K562 (cell line): ENCODE measurements around the gene LAMA1. TPM values are rescaled to one million over a fixed set of nuclear protein-coding genes. Genes with fewer than 3 reads are reported as not detected.

Experiments
- ATAC-seq: fragments of 200-7000 bp; cut with Tn5 transposase; 3 replicates; pipeline ENCODE4 v1.9.1; 2020; ENCODE audit warnings: moderate library complexity
- BruUV-seq: library from RNA; stranded (reverse); fragments of 400-500 nt; replicated peaks from 2 replicates; lab custom pipeline; 2021; lab: Mats Ljungman, UMichigan
- CTCF ChIA-PET: fragments of 300-600 bp; formaldehyde crosslinking; extraction: SDS; loops from one replicate; lab custom pipeline; 2021; ENCODE audit warnings: low intra/inter-chr PET ratio; lab: Yijun Ruan, JAX
- POLR2A ChIA-PET: fragments of 300-600, 350-650 bp; sonication (Branson Sonifier 250); formaldehyde crosslinking; extraction: SDS; loops from one replicate; lab custom pipeline; 2021; ENCODE audit warnings: antibody characterized with exemption, inconsistent platforms; lab: Yijun Ruan, JAX
- DNase-seq, 4 experiments: peaks; one replicate each; pipeline versions ENCODE4 v3.0.0 to v3.0.0-alpha.2; 2011 to 2018; ENCODE audit warnings: low spot score in 3 of 4, mixed read lengths in 3 of 4; ENCODE audit errors: extremely low read depth in 1 of 4
- FAIRE-seq: peaks from 2 replicates; lab custom pipeline; 2011; peaks lifted over from hg19 to GRCh38; lab: Jason Lieb, UNC
- H2AFZ ChIP-seq: 2 replicates; pipeline ENCODE4 v1.6.0; 2011; ENCODE audit warnings: low read depth, low read length, control low read depth, inconsistent platforms
- H3K27ac ChIP-seq: fragments of 200-600 bp; 3 replicates; pipeline ENCODE4 v1.8.0; 2011; ENCODE audit warnings: low read depth, mild to moderate bottlenecking, control low read depth, inconsistent platforms, low read length, moderate library complexity, mixed read lengths; ENCODE audit errors: extremely low read depth
- H3K27me3 ChIP-seq, 2 experiments: fragments of 300-600 bp in 1 of 2; 2 replicates in 1 of 2; 3 replicates in 1 of 2; pipeline versions ENCODE4 v1.6.0 to v1.8.0; 2011; ENCODE audit warnings: inconsistent platforms in 2 of 2, low read length in 2 of 2, mild to moderate bottlenecking in 1 of 2, mixed read lengths in 1 of 2, moderate library complexity in 1 of 2; ENCODE audit not compliant: control insufficient read depth in 2 of 2, insufficient read depth in 2 of 2
- H3K36me3 ChIP-seq: fragments of 300-600 bp; 3 replicates; pipeline ENCODE4 v1.8.0; 2011; ENCODE audit warnings: mild to moderate bottlenecking, low read length, inconsistent platforms; ENCODE audit not compliant: control insufficient read depth, insufficient read depth
- H3K4me1 ChIP-seq, 2 experiments: fragments of 200-600 bp in 1 of 2; replicated peaks in 1 of 2; 2 replicates in 1 of 2; 3 replicates in 1 of 2; pipeline versions ENCODE4 v1.5.1 to v1.8.0; 2011; ENCODE audit warnings: inconsistent platforms in 2 of 2, low read length in 2 of 2, mild to moderate bottlenecking in 1 of 2, mixed read lengths in 1 of 2, moderate library complexity in 1 of 2; ENCODE audit not compliant: control insufficient read depth in 2 of 2, insufficient read depth in 2 of 2
- H3K4me2 ChIP-seq: 2 replicates; pipeline ENCODE4 v1.6.1; 2011; ENCODE audit warnings: low read length, control low read depth, inconsistent platforms, mixed read lengths; ENCODE audit not compliant: insufficient read depth
- H3K4me3 ChIP-seq: fragments of 200-600 bp; sonication (generic), shearing (Covaris generic); 2 replicates; pipeline ENCODE4 v1.5.1; 2016; ENCODE audit warnings: control low read depth, inconsistent platforms
- H3K79me2 ChIP-seq: fragments of 200-600 bp; 3 replicates; pipeline ENCODE4 v1.8.0; 2011; ENCODE audit warnings: low read length, inconsistent platforms; ENCODE audit not compliant: control insufficient read depth, insufficient read depth
- H3K9ac ChIP-seq, 2 experiments: 2 replicates each; pipeline versions ENCODE4 v1.6.0 to v1.6.1; 2011; ENCODE audit warnings: low read depth in 2 of 2, low read length in 2 of 2, control low read depth in 1 of 2, inconsistent platforms in 1 of 2, mild to moderate bottlenecking in 1 of 2, mixed read lengths in 1 of 2; ENCODE audit not compliant: insufficient read depth in 1 of 2
- H3K9me1 ChIP-seq: one replicate; pipeline ENCODE4 v1.6.0; 2011; ENCODE audit warnings: inconsistent platforms, mild to moderate bottlenecking, low read length, moderate library complexity; ENCODE audit not compliant: control insufficient read depth, insufficient read depth
- H3K9me3 ChIP-seq: replicated peaks from 2 replicates; pipeline ENCODE4 v1.5.1; 2011; ENCODE audit warnings: low read depth, low read length, inconsistent platforms; ENCODE audit not compliant: control insufficient read depth, insufficient read depth
- H4K20me1 ChIP-seq: replicated peaks from 2 replicates; pipeline ENCODE4 v1.6.1; 2011; ENCODE audit warnings: low read length, inconsistent platforms, mixed read lengths; ENCODE audit not compliant: control insufficient read depth, insufficient read depth
- ARID3A ChIP-seq: IDR thresholded peaks from 2 replicates; pipeline ENCODE4 v1.6.1; 2012; ENCODE audit warnings: low read depth, low read length, improper control_type of control experiment, borderline replicate concordance
- BHLHE40 ChIP-seq: IDR thresholded peaks from 2 replicates; pipeline ENCODE4 v1.6.1; 2011; ENCODE audit warnings: low read length, improper control_type of control experiment
- C11orf30 ChIP-seq: fragments of 450-650 bp; IDR thresholded peaks from 2 replicates; pipeline ENCODE4 v1.6.1; 2016; ENCODE audit warnings: low read depth, mild to moderate bottlenecking
- COPS2 ChIP-seq: fragments of 450-650 bp; conservative IDR thresholded peaks from 2 replicates; pipeline ENCODE4 v1.6.1; 2016; ENCODE audit warnings: mild to moderate bottlenecking, moderate library complexity
- GTF2F1 ChIP-seq: IDR thresholded peaks from 2 replicates; pipeline ENCODE4 v1.6.1; 2011; ENCODE audit warnings: low read depth, low read length, improper control_type of control experiment
- HEY1 ChIP-seq: fragments of 250-450 bp; sonication (Bioruptor Pico); IDR thresholded peaks from 2 replicates; pipeline ENCODE4 v1.5.0; 2020; ENCODE audit warnings: mild to moderate bottlenecking, moderate library complexity, borderline replicate concordance
- MAFF ChIP-seq: IDR thresholded peaks from 2 replicates; pipeline ENCODE4 v1.6.1; 2012; ENCODE audit warnings: low read length, improper control_type of control experiment
- MAFG ChIP-seq: fragments of 450-650 bp; conservative IDR thresholded peaks from 2 replicates; pipeline ENCODE4 v1.6.1; 2016; ENCODE audit warnings: missing genetic modification characterization, missing compliant biosample characterization
- MAFK ChIP-seq: IDR thresholded peaks from 2 replicates; pipeline ENCODE4 v1.6.1; 2011; ENCODE audit warnings: low read length, improper control_type of control experiment
- NFIX ChIP-seq: fragments of 250-450 bp; sonication (Bioruptor Pico); IDR thresholded peaks from 2 replicates; pipeline ENCODE4 v1.4.0; 2020; ENCODE audit warnings: low read depth, mild to moderate bottlenecking, moderate library complexity
- POLR2G ChIP-seq: fragments of 200-400 bp; formaldehyde crosslinking; IDR thresholded peaks from 2 replicates; pipeline ENCODE4 v1.6.1; 2017; ENCODE audit warnings: low read depth, mild to moderate bottlenecking, antibody characterized with exemption, low read length, moderate library complexity
- ZFX ChIP-seq: sonication (generic); formaldehyde crosslinking; IDR thresholded peaks from 2 replicates; pipeline ENCODE4 v1.8.0; 2022; ENCODE audit warnings: mild to moderate bottlenecking, missing genetic modification reagents, moderate library complexity
- ZNF174 ChIP-seq: fragments of 250-450 bp; sonication (Bioruptor Pico); IDR thresholded peaks from 2 replicates; pipeline ENCODE4 v1.4.0; 2020; ENCODE audit warnings: mild to moderate bottlenecking
- ZNF175 ChIP-seq: fragments of 200-800 bp; sonication (Bioruptor generic); IDR thresholded peaks from 2 replicates; pipeline ENCODE4 v1.6.1; 2016; ENCODE audit warnings: low read depth, mild to moderate bottlenecking, missing genetic modification characterization, missing compliant biosample characterization
- ZNF316 ChIP-seq: fragments of 450-650 bp; IDR thresholded peaks from 2 replicates; pipeline ENCODE4 v1.6.1; 2016
- ZNF507 ChIP-seq: conservative IDR thresholded peaks from 2 replicates; pipeline ENCODE4 v1.6.1; 2017; ENCODE audit warnings: missing genetic modification characterization, missing compliant biosample characterization
- WGBS: fragments of 100-300 bp; shearing (Covaris generic); methylation state at CpG from one replicate; pipeline ENCODE4 v1.1.6; 2016; ENCODE audit warnings: low coverage, mixed read lengths; ENCODE audit not compliant: insufficient coverage; ENCODE audit errors: missing lambda C conversion rate; 5-methylcytosine and 5-hydroxymethylcytosine counted together
- in situ Hi-C: fragments of 300-500 bp; cut with MboI; formaldehyde crosslinking; loops from 4 replicates; pipeline ENCODE4 v1.15.0; 2018; ENCODE audit warnings: inconsistent platforms, mixed read lengths
- intact Hi-C: fragments of 100-400 bp; cut with micrococcal nuclease; formaldehyde crosslinking; loops from 2 replicates; pipeline ENCODE4 v1.14.2; 2022
- polyA plus RNA-seq, 8 experiments: library from polyadenylated mRNA; depleted of rRNA in 4 of 8; stranded (reverse) in 5 of 8; unstranded in 3 of 8; fragments of >200 nt; fragmentation: Nextera tagmentation in 2 of 8; fragmentation: Illumina TruSeq in 1 of 8; extraction: Ambion mirVana in 2 of 8; extraction: Trizol in 1 of 8; gene quantifications; 2 replicates each; pipeline versions ENCODE4 v1.2.1 to v1.2.3, GENCODE V29; 2011 to 2014; ENCODE audit warnings: inconsistent platforms in 1 of 8, missing spikeins in 1 of 8
- total RNA-seq, 7 experiments: library from RNA; depleted of rRNA in 6 of 7; stranded (reverse); fragments of >200 nt in 6 of 7; fragmentation: Illumina TruSeq in 2 of 7; extraction: Trizol in 2 of 7; gene quantifications; 2 replicates each; pipeline versions ENCODE4 v1.2.1 to v1.2.3, GENCODE V29; 2011 to 2021; ENCODE audit warnings: low replicate concordance in 1 of 7
- TF ChIP-seq, protein P1 (sequence below): sonication (generic); formaldehyde crosslinking; IDR thresholded peaks from 2 replicates; pipeline ENCODE4 v1.9.0; 2022; ENCODE audit warnings: mild to moderate bottlenecking, missing genetic modification reagents
- TF ChIP-seq, protein P2 (sequence below): sonication (generic); formaldehyde crosslinking; IDR thresholded peaks from 2 replicates; pipeline ENCODE4 v1.8.0; 2023; ENCODE audit warnings: mild to moderate bottlenecking, missing genetic modification reagents

LAMA1 gene
- total and polyA plus RNA-seq, 9 of the 15 experiments (the other 6 are each of a cell fraction or from before 2014, with no cell fraction given): 0.04 TPM; not detected in 8

GRCh38 chr18:6971823-6972478 lies 145.6 kb downstream of the LAMA1 start:
- intact Hi-C loops (no loop called here), in situ Hi-C loops (no loop called here)
- Histone ChIP-seq H3K27me3 (peaks cover 6 to 32% of the 10 kb centered on the region in 2 experiments; a peak in 3 of 5 replicates), H3K9me3 (no peaks in the 10 kb centered on the region), H3K4me2 (no peak overlapping the region), H3K27ac (no peak overlapping the region), H3K79me2 (no peaks in the 10 kb centered on the region), H3K9ac (no peak overlapping the region), H3K4me1 (no peaks in the 10 kb centered on the region), H3K4me3 (no peak overlapping the region), H3K9me1 (no peaks in the 10 kb centered on the region), H3K36me3 (no peaks in the 10 kb centered on the region), H2AFZ (no peak overlapping the region), H4K20me1 (no peaks in the 10 kb centered on the region)
- POLR2A ChIA-PET: no interaction called here
- BruUV-seq: no TSS peak
- FAIRE-seq (no peak), DNase-seq (no peak), ATAC-seq (no peak)
- WGBS: 2% methylated on average over 7 of the region's 7 CpGs
- no peak for TF ChIP-seq POLR2G
- TF ChIP-seq NFIX (CRISPR knock-in tag): no peak
- TF ChIP-seq ZNF316: peak; percentile 77
- TF ChIP-seq GTF2F1: no peak
- no peak for TF ChIP-seq BHLHE40
- peak; percentile 62 for TF ChIP-seq MAFF
- no peak for TF ChIP-seq COPS2
- TF ChIP-seq HEY1: no peak
- TF ChIP-seq MAFG (tag): peak; percentile 51; the same call in 1 of the 2 replicates
- no peak for TF ChIP-seq ZNF174 (CRISPR knock-in tag)
- TF ChIP-seq ZNF175 (CRISPR knock-in tag): no peak
- TF ChIP-seq, protein P1, sequence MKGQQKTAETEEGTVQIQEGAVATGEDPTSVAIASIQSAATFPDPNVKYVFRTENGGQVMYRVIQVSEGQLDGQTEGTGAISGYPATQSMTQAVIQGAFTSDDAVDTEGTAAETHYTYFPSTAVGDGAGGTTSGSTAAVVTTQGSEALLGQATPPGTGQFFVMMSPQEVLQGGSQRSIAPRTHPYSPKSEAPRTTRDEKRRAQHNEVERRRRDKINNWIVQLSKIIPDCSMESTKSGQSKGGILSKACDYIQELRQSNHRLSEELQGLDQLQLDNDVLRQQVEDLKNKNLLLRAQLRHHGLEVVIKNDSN (CRISPR knock-in tag): no peak
- TF ChIP-seq C11orf30: peak; percentile 58
- TF ChIP-seq ARID3A: no peak
- peak; percentile 42; the same call in 1 of the 2 replicates for TF ChIP-seq MAFK
- no peak for TF ChIP-seq ZNF507 (tag)
- no peak for TF ChIP-seq ZFX
- TF ChIP-seq, protein P2, sequence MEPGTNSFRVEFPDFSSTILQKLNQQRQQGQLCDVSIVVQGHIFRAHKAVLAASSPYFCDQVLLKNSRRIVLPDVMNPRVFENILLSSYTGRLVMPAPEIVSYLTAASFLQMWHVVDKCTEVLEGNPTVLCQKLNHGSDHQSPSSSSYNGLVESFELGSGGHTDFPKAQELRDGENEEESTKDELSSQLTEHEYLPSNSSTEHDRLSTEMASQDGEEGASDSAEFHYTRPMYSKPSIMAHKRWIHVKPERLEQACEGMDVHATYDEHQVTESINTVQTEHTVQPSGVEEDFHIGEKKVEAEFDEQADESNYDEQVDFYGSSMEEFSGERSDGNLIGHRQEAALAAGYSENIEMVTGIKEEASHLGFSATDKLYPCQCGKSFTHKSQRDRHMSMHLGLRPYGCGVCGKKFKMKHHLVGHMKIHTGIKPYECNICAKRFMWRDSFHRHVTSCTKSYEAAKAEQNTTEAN (CRISPR knock-in tag): no peak
- CTCF ChIA-PET: no interaction called here
